Measurements from ENCODE around the gene TOX4. TPM values are rescaled to one million over a fixed set of nuclear protein-coding genes. Genes with fewer than 3 reads are reported as not detected.

The TOX4 gene
- total and polyA plus RNA-seq, 2 of the 8 experiments (the other 6 are each of a cell fraction or from before 2014, with no cell fraction given), result 51.5 to 58.3 TPM

- Histone ChIP-seq H4K5ac (ENCODE audit: insufficient read length, low read depth, low read length) (peak overlapping the region; percentile 68), H4K8ac (ENCODE audit: extremely low read depth, insufficient read depth, low read length) (peak overlapping the region; percentile 42; the same call in 1 of the 2 replicates), H3K4me2 (ENCODE audit: insufficient read depth in 1 of 2, low read depth in 2 of 2, low read length in 2 of 2) (peak overlapping the region; percentile 81 to 87), H3K27me3 (replicated peaks in 1 of 4; ENCODE audit: control insufficient read depth in 3 of 4, extremely low read depth in 1 of 4, insufficient read depth in 3 of 4, low read length in 3 of 4) (no peaks in the 10 kb centered on the region), H4K20me1 (replicated peaks in 1 of 2; ENCODE audit: control insufficient read depth in 1 of 2, insufficient read depth in 2 of 2, low read length in 2 of 2) (peaks cover 0 to 30% of the 10 kb centered on the region in 2 experiments), H3K79me2 (ENCODE audit: control insufficient read depth in 1 of 2, insufficient read depth in 2 of 2, low read length in 2 of 2) (peaks cover 20 to 74% of the 10 kb centered on the region in 2 experiments), H3K56ac (replicated peaks; ENCODE audit: insufficient read length, low read depth, low read length) (peak overlapping the region; percentile 74), H3K9ac (replicated peaks in 1 of 4; ENCODE audit: extremely low read depth in 1 of 4, low read depth in 3 of 4, low read length in 3 of 4) (peak overlapping the region in 3 of 4 experiments; percentile 70 to 81 (median 71); a peak in 6 of 7 replicates), H3K4ac (replicated peaks; ENCODE audit: insufficient read length, low read depth, low read length) (peak overlapping the region; percentile 3), H3K4me1 (replicated peaks in 1 of 4; ENCODE audit: control insufficient read depth in 3 of 4, insufficient read depth in 4 of 4, low read length in 3 of 4) (peaks cover 14 to 63% (median 41%) of the 10 kb centered on the region in 4 experiments), H2BK5ac (ENCODE audit: low read depth, low read length) (peak overlapping the region; percentile 97), H3K23me2 (ENCODE audit: low read depth, low read length) (peaks cover 14% of the 10 kb centered on the region), H2AK5ac (ENCODE audit: low read depth, low read length) (no peak overlapping the region), H3K14ac (ENCODE audit: insufficient read length) (no peak overlapping the region), H3K27ac (ENCODE audit: low read depth, low read length) (peak overlapping the region; percentile 90), H3K79me1 (ENCODE audit: low read depth, low read length) (peaks cover 23% of the 10 kb centered on the region), H2BK15ac (ENCODE audit: low read length) (0 out of 2 replicates have a peak overlapping the region, but pooled peaks have one; percentile 65), H2AFZ (ENCODE audit: low read length) (no peak overlapping the region), H3K18ac (ENCODE audit: extremely low read depth, low read length) (peak overlapping the region; percentile 94; the same call in 1 of the 2 replicates), H3K36me3 (ENCODE audit: control insufficient read depth in 2 of 4, insufficient read depth in 4 of 4, low read length in 3 of 4) (peaks cover 24 to 61% (median 32%) of the 10 kb centered on the region in 4 experiments), H3K9me3 (ENCODE audit: insufficient read depth in 2 of 2, low read depth in 1 of 2, low read length in 1 of 2) (no peaks in the 10 kb centered on the region), H4K91ac (replicated peaks; ENCODE audit: insufficient read length, low read length) (peak overlapping the region; percentile 80), H3K23ac (ENCODE audit: insufficient read length) (no peak overlapping the region), H2BK12ac (ENCODE audit: low read depth, low read length) (peak overlapping the region; percentile 99), H3K4me3 (ENCODE audit: extremely low read depth in 1 of 4, insufficient read depth in 2 of 4, low read depth in 3 of 4, low read length in 4 of 4) (peak overlapping the region; percentile 34 to 82 (median 56)), H2BK120ac (replicated peaks; ENCODE audit: low read depth, low read length) (peak overlapping the region; percentile 91), H2BK20ac (ENCODE audit: low read length) (peak overlapping the region; percentile 29; the same call in 1 of the 2 replicates)
- ChIA-PET POLR2A (ENCODE audit: partially characterized antibody) (interaction anchor here (0.6 to 32.5 kb wide), 26 partner anchors 7 to 243 kb away, joined by 3 to 769 read pairs (median 6); partner anchors contain the start of genes METTL3, RAB2B, SALL2 and TOX4), CTCF (ENCODE audit: partially characterized antibody) (interaction anchor here (0.7 to 7.6 kb wide), 15 partner anchors 8 to 88 kb away, joined by 3 to 59 read pairs (median 5); partner anchors contain the start of genes METTL3, RAB2B and TOX4)
- FAIRE-seq (peak; percentile 87), DNase-seq (ENCODE audit: low read depth in 1 of 2, low spot score in 2 of 2) (peak; percentile 78 to 79)
- WGBS, 2 experiments (ENCODE audit: extremely low coverage in 1 of 2, insufficient coverage in 1 of 2, insufficient read length in 1 of 2, insufficient replicate concordance in 2 of 2, low coverage in 1 of 2, low lambda C conversion rate in 2 of 2, missing lambda C conversion rate in 1 of 2), result 2% methylated on average over 13 of the region's 13 CpGs; no CpG with 5 or more reads in 1 of the 2 experiments
- TF ChIP-seq USF2 (IDR thresholded peaks at IDR 0.05; ENCODE audit: low read length), result no peak
- TF ChIP-seq FOSL1 (IDR thresholded peaks at IDR 0.05; ENCODE audit: insufficient read depth, low read depth, low read length), result no peak
- TF ChIP-seq CEBPB (IDR thresholded peaks at IDR 0.05; ENCODE audit: low read depth, low read length), result peak; percentile 57; the same call in 1 of the 2 replicates
- no peak for TF ChIP-seq BRCA1 (IDR thresholded peaks at IDR 0.05; ENCODE audit: low read depth, low read length)
- TF ChIP-seq SP2 (IDR thresholded peaks at IDR 0.05; ENCODE audit: low read length), result no peak
- no peak for TF ChIP-seq RBBP5 (IDR thresholded peaks at IDR 0.05; ENCODE audit: borderline replicate concordance, low read depth, low read length)
- no peak for TF ChIP-seq CBX5 (IDR thresholded peaks at IDR 0.05; ENCODE audit: low read depth, low read length)
- no peak for TF ChIP-seq MAFK (IDR thresholded peaks at IDR 0.05; ENCODE audit: low read depth, low read length)
- 0 out of 2 replicates have a peak, but pooled peaks have one; percentile 15 for TF ChIP-seq MAX (IDR thresholded peaks at IDR 0.05)
- no peak for TF ChIP-seq SIRT6 (IDR thresholded peaks at IDR 0.05; ENCODE audit: low read length)
These were observed 49.8 kb downstream of the TOX4 start for GRCh38 chr14:21526672-21527317.
